Loucy (cell line): ENCODE measurements around the gene ACMSD.

ENCODE experiments used
- H2AFZ ChIP-seq: fragments of 200-600 bp; sonication (generic); 2 replicates; pipeline ENCODE4 v1.6.0; 2016; ENCODE audit warnings: antibody characterized with exemption, mild to moderate bottlenecking, low read length, moderate library complexity
- H3F3A ChIP-seq: fragments of 200-600 bp; 2 replicates; pipeline ENCODE4 v1.6.0; 2016; ENCODE audit warnings: antibody characterized with exemption, low read depth, mild to moderate bottlenecking
- H3K27me3 ChIP-seq: fragments of 200-600 bp; sonication (generic); 2 replicates; pipeline ENCODE4 v1.6.1; 2014; ENCODE audit warnings: low read length, mild to moderate bottlenecking; ENCODE audit not compliant: insufficient read depth, poor library complexity, severe bottlenecking
- H3K36me3 ChIP-seq: fragments of 200-600 bp; sonication (generic); 2 replicates; pipeline ENCODE4 v1.6.1; 2016; ENCODE audit warnings: low read length; ENCODE audit not compliant: insufficient read depth
- H3K4me1 ChIP-seq: fragments of 200-600 bp; sonication (generic); 2 replicates; pipeline ENCODE4 v1.5.1; 2014; ENCODE audit warnings: low read length, mild to moderate bottlenecking; ENCODE audit not compliant: insufficient read depth, poor library complexity, severe bottlenecking
- H3K4me2 ChIP-seq: fragments of 200-600 bp; sonication (generic); 2 replicates; pipeline ENCODE4 v1.6.0; 2014; ENCODE audit warnings: antibody characterized with exemption, low read length, low read depth, mild to moderate bottlenecking; ENCODE audit not compliant: poor library complexity, severe bottlenecking
- H3K4me3 ChIP-seq: fragments of 200-600 bp; sonication (generic); 2 replicates; pipeline ENCODE4 v1.5.1; 2014; ENCODE audit warnings: low read length, mild to moderate bottlenecking, mixed read lengths; ENCODE audit not compliant: poor library complexity, severe bottlenecking
- H3K79me2 ChIP-seq: fragments of 200-600 bp; sonication (generic); 2 replicates; pipeline ENCODE4 v1.6.1; 2014; ENCODE audit warnings: low read length; ENCODE audit not compliant: insufficient read depth
- H3K9ac ChIP-seq: fragments of 200-600 bp; sonication (generic); 2 replicates; pipeline ENCODE4 v1.6.0; 2014; ENCODE audit warnings: mild to moderate bottlenecking, low read depth, low read length, moderate library complexity; ENCODE audit not compliant: poor library complexity, severe bottlenecking
- H3K9me2 ChIP-seq: fragments of 200-600 bp; sonication (generic); replicated peaks from 2 replicates; pipeline ENCODE4 v1.6.1; 2016; ENCODE audit warnings: low read depth, low read length, mixed read lengths
- H3K9me3 ChIP-seq: fragments of 200-600 bp; sonication (generic); 2 replicates; pipeline ENCODE4 v1.6.1; 2014; ENCODE audit warnings: mild to moderate bottlenecking, antibody characterized with exemption, low read length, low read depth; ENCODE audit not compliant: insufficient read depth
- H4K20me1 ChIP-seq: fragments of 200-600 bp; sonication (generic); 2 replicates; pipeline ENCODE4 v1.6.0; 2014; ENCODE audit warnings: antibody characterized with exemption, low read length, mild to moderate bottlenecking; ENCODE audit not compliant: insufficient read depth, poor library complexity, severe bottlenecking
- EZH2phosphoT487 ChIP-seq: fragments of 200-600 bp; IDR thresholded peaks from 2 replicates; pipeline ENCODE4 v1.6.1; 2018; ENCODE audit warnings: antibody characterized with exemption, mild to moderate bottlenecking, moderate library complexity, borderline replicate concordance
- TF ChIP-seq, protein P1 (sequence below): fragments of 200-600 bp; sonication (generic); conservative IDR thresholded peaks from 2 replicates; pipeline ENCODE4 v1.5.1; 2014; ENCODE audit warnings: mild to moderate bottlenecking, antibody characterized with exemption, low read length

Gene ACMSD

DNA sequence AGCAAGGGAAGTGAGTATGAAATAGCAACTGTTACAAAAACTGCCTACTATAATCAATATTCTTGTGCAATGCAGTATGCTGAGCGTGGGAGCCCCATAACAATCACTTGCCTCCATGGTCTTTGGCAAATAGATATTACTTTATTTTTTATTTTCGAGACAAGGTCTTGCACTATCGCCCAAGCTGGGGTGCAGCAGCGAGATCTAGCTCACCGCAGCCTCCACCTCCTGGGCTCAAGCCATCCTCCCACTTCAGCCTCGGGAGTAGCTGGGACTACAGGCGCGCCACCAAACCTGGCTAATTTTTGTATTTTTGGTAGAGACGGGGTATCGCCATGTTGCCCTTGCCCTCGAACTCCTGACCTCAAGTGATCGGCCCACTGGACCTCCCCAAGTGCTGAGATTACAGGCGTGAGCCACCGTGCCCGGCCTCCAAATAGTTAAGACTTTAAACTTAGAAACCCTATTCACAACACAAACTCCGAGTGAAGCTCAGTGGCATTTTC is 79.0 kb downstream of the ACMSD start:
- Histone ChIP-seq H3K9me2 (no peaks in the 10 kb centered on the region), H3K27me3 (no peaks in the 10 kb centered on the region), H3K79me2 (peaks cover 47% of the 10 kb centered on the region), H3K4me1 (peaks cover 30% of the 10 kb centered on the region), H3K4me2 (peak overlapping the region; percentile 89), H3K4me3 (peak overlapping the region; percentile 91), H3F3A (peaks cover 3% of the 10 kb centered on the region; the same call in 1 of the 2 replicates), H3K9ac (peak overlapping the region; percentile 98), H2AFZ (peak overlapping the region; percentile 93), H3K36me3 (no peaks in the 10 kb centered on the region), H3K9me3 (no peaks in the 10 kb centered on the region), H4K20me1 (peaks cover 37% of the 10 kb centered on the region)
- TF ChIP-seq, protein P1, sequence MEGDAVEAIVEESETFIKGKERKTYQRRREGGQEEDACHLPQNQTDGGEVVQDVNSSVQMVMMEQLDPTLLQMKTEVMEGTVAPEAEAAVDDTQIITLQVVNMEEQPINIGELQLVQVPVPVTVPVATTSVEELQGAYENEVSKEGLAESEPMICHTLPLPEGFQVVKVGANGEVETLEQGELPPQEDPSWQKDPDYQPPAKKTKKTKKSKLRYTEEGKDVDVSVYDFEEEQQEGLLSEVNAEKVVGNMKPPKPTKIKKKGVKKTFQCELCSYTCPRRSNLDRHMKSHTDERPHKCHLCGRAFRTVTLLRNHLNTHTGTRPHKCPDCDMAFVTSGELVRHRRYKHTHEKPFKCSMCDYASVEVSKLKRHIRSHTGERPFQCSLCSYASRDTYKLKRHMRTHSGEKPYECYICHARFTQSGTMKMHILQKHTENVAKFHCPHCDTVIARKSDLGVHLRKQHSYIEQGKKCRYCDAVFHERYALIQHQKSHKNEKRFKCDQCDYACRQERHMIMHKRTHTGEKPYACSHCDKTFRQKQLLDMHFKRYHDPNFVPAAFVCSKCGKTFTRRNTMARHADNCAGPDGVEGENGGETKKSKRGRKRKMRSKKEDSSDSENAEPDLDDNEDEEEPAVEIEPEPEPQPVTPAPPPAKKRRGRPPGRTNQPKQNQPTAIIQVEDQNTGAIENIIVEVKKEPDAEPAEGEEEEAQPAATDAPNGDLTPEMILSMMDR, result no peak
- no peak for TF ChIP-seq EZH2phosphoT487

DNA sequence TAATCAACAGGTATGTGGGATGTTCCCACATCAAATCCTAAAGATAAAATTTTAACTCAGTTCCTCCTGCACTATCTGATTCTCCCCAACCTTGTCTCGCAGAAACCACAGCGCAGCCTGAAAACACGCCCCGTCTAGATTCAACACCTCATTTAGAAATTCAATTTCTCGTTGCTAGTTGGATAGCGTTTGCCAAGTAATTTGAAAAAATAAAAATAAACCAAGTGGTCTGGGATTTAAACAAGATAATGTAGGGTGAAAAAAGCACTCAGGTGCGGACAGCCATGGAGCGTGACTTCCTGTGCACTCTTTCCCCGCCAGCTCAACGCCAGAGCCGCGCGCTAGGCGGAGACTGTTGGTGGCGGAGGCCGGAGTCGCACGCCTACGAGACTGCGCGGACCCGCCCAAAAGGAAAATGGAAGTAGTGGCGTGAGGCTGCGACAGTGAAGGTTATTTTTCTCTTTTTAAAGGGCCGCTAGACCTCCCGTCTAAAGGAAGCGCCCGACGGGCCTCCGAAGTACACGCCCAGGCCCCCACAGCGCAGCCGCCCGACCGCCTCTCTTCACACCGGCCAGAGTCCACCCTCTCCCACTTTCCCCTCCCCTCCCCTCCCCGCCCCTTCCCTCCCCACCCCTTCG is 79.6 kb downstream of the ACMSD start:
- Histone ChIP-seq H3K36me3 (no peaks in the 10 kb centered on the region), H3K9ac (peak overlapping the region; percentile 98), H2AFZ (peak overlapping the region; percentile 93), H3K4me3 (peak overlapping the region; percentile 91), H3K9me2 (no peaks in the 10 kb centered on the region), H3F3A (peaks cover 3% of the 10 kb centered on the region; the same call in 1 of the 2 replicates), H4K20me1 (peaks cover 42% of the 10 kb centered on the region), H3K27me3 (no peaks in the 10 kb centered on the region), H3K4me1 (peaks cover 35% of the 10 kb centered on the region), H3K9me3 (no peaks in the 10 kb centered on the region), H3K4me2 (peak overlapping the region; percentile 89), H3K79me2 (peaks cover 53% of the 10 kb centered on the region)
- TF ChIP-seq EZH2phosphoT487, result no peak
- TF ChIP-seq, protein P1, result 0 out of 2 replicates have a peak, but pooled peaks have one; percentile 13

DNA sequence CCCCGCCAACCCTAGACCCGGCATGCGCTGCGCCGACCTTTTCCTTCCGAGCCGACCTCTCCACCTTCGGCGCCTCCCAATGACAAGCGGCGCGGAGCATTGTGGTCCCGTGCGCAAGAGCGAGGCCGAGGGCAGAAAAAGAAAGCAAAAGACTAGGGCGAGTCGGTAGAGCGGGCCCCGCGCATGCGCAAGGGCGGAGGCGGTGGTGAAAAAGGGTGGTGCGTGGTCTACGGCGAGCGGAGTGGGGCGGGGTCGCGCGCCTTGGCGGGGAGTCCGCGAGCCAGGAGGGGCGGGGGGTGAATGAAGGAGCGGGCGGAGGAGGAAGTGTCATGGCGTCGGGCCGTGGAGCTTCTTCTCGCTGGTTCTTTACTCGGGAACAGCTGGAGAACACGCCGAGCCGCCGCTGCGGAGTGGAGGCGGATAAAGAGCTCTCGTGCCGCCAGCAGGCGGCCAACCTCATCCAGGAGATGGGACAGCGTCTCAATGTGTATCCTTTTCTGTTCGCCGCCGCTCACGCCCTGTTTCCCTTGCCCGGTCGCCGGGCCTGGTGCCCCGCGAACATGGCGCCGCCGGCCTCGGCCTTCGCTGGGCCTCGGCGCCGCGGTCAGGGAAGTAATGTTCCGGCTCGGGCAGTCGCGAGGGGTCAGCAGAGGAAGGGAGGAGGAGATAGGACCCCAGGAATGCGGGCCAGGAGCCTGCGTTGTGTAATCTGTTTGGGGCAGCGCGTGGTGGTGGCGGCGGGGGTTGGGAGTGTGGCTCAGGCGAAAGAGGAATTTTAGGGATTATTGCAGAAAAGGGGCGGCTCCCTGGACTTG is 80.3 kb downstream of the ACMSD start, which contains the start of gene CCNT2:
Gene CCNT2, plus strand, starts transcription at position 297 of the 815 bp plus-strand sequence. Its CDS starts 33 bp downstream, at position 330.
- H3K9me2 ChIP-seq, result no peaks in the 10 kb centered on the region
- H2AFZ ChIP-seq, result peak within 1 kb of the TSS; percentile 93
- peak within 1 kb of the TSS; percentile 99 for H3K4me3 ChIP-seq
- peaks cover 48% of the 10 kb centered on the region for H4K20me1 ChIP-seq
- H3K27me3 ChIP-seq, result no peaks in the 10 kb centered on the region
- peaks cover 61% of the 10 kb centered on the region for H3K79me2 ChIP-seq
- no peaks in the 10 kb centered on the region; the same call in 1 of the 2 replicates for H3K36me3 ChIP-seq
- H3K4me1 ChIP-seq, result peaks cover 39% of the 10 kb centered on the region
- H3F3A ChIP-seq, result peaks cover 3% of the 10 kb centered on the region; the same call in 1 of the 2 replicates
- peak within 1 kb of the TSS; percentile 89 for H3K4me2 ChIP-seq
- no peaks in the 10 kb centered on the region for H3K9me3 ChIP-seq
- no peak for TF ChIP-seq EZH2phosphoT487
- TF ChIP-seq, protein P1, result no peak
- peak within 1 kb of the TSS; percentile 98 for H3K9ac ChIP-seq
